Lower lobe of right lung (tissue), 2 donors: ENCODE measurements around the gene UBAC2. TPM values are rescaled to one million over a fixed set of nuclear protein-coding genes. Genes with fewer than 3 reads are reported as not detected.

Source experiments
- ATAC-seq, 2 donors: fragments of 200-7000 bp; cut with Tn5 transposase; one replicate each; pipeline ENCODE4 v1.9.1; 2020 to 2022; ENCODE audit warnings: mild to moderate bottlenecking in 2 of 2, moderate library complexity in 2 of 2
- DNase-seq: peaks from one replicate; pipeline ENCODE4 v3.0.0-alpha.2; 2020
- H3K27ac ChIP-seq: fragments of 200-600 bp; one replicate; pipeline ENCODE4 v1.8.0; 2022
- H3K27me3 ChIP-seq: fragments of 200-600 bp; one replicate; pipeline ENCODE4 v1.8.0; 2022; ENCODE audit warnings: low read depth
- H3K36me3 ChIP-seq: fragments of 200-600 bp; one replicate; pipeline ENCODE4 v1.8.0; 2022; ENCODE audit warnings: mild to moderate bottlenecking
- H3K4me1 ChIP-seq: fragments of 200-600 bp; one replicate; pipeline ENCODE4 v1.8.0; 2022
- H3K4me3 ChIP-seq: fragments of 200-600 bp; one replicate; pipeline ENCODE4 v1.8.0; 2022; ENCODE audit warnings: mild to moderate bottlenecking
- H3K9me3 ChIP-seq: fragments of 200-600 bp; one replicate; pipeline ENCODE4 v1.8.0; 2022
- intact Hi-C: fragments of 100-400 bp; cut with DNase I; formaldehyde crosslinking; loops from one replicate; pipeline ENCODE4 v1.11.0; 2022
- total RNA-seq: library from RNA; stranded (reverse); fragmentation: NEBNext Ultra II Directional; extraction: Animal tissue kit (Norgen Biotek cat#: 25700); gene quantifications from one replicate; pipeline ENCODE4 v1.2.1, GENCODE V29; 2021
- TF ChIP-seq, protein P1 (sequence below): fragments of 200-600 bp; IDR thresholded peaks from one replicate; pipeline ENCODE4 v1.8.0; 2022; ENCODE audit warnings: antibody characterized with exemption, mild to moderate bottlenecking
- donor health status: DM: no; HTN: yes; CAD: no; lungs with severe emphysema.

Gene UBAC2
- total RNA-seq, 1 donor from 2014 or later = 44.5 TPM

DNA sequence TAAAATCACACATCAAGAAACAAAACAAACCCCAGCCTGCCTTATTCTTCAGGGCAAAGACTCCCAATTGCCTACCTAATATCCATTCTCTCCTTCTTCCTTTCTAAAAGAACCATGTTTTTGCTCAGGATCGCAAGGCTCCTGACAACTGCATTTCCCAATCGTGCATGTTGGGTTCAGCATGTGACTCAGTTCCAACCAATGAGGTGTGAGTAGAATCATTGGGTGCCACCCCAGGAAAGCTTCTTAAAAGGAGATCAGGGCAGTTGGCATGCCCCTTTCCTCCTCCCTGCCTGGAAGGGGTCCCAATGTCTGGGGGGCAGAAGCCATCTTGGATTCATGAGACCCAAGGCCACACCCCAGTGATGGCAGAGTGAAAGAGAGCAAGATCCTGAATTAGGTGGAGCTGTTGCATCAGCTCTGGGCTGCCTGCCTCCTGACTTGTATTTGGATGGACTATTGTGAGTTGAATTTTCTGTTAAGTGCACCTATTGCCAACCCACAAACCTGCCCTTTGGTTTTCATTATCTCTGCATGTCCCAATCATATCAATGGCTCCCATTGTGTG lies 26.0 kb upstream of the UBAC2 start:
- peaks cover 5% of the 10 kb centered on the region for H3K4me1 ChIP-seq
- ATAC-seq = no peak

DNA sequence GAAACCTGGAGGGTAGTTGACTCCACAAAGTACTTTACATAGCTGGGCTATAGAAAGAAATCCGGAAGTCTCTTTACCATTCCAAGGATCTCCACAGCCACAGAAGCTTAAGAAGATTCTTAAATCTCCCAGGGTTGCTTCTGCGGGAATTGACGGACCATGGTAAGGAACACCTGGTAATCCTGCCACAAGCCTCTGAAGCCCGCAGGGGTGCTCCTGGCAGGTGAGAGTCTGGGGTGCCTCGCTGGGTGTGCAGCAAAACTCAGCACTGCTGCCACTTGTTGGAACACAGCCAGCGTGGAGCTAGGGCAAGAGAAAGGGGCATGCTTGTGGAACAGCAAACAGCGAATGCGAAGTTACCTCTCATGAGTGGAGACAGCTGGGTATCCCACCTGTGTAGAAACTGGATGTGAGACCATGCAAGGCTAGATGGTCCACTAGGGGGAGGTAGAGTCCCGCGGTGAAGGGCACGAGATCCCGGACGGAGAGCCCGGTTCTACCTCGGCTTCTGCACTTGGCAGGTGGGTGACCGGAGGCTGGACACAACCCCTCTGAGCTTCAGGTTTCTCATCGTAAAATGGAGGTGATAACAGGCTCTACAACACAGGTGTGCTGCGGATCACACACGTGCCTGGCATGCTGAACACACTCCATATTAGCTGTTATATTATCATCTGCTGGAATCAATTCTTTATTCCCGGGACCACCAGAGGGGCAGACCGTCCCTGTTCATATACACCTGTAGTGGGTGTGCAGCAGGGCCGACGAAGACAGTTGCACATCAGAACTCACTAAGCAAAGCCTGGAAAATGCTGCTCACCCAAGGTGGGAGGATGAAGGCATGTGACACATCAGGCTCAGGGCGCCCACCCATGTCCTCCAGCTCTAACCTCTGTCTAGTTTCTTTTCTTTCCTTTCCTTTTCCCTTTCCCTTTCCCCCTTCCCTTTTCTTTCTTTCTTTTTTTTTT lies 24.1 kb upstream of the UBAC2 start:
- Histone ChIP-seq H3K4me3 (no peak overlapping the region), H3K27ac (no peak overlapping the region), H3K36me3 (no peaks in the 10 kb centered on the region), H3K27me3 (peaks cover 17% of the 10 kb centered on the region), H3K9me3 (no peaks in the 10 kb centered on the region), H3K4me1 (peaks cover 5% of the 10 kb centered on the region)
- DNase-seq (peak; percentile 77), ATAC-seq (peak; percentile 95)
- intact Hi-C loops = no loop called here
- TF ChIP-seq, protein P1, sequence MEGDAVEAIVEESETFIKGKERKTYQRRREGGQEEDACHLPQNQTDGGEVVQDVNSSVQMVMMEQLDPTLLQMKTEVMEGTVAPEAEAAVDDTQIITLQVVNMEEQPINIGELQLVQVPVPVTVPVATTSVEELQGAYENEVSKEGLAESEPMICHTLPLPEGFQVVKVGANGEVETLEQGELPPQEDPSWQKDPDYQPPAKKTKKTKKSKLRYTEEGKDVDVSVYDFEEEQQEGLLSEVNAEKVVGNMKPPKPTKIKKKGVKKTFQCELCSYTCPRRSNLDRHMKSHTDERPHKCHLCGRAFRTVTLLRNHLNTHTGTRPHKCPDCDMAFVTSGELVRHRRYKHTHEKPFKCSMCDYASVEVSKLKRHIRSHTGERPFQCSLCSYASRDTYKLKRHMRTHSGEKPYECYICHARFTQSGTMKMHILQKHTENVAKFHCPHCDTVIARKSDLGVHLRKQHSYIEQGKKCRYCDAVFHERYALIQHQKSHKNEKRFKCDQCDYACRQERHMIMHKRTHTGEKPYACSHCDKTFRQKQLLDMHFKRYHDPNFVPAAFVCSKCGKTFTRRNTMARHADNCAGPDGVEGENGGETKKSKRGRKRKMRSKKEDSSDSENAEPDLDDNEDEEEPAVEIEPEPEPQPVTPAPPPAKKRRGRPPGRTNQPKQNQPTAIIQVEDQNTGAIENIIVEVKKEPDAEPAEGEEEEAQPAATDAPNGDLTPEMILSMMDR = peak; percentile 89

More for the DNA sequence above, 26.0 kb upstream of the UBAC2 start:
- no peak for DNase-seq
- no peaks in the 10 kb centered on the region for H3K36me3 ChIP-seq
- no peak overlapping the region for H3K27ac ChIP-seq
- intact Hi-C loops = no loop called here
- peaks cover 17% of the 10 kb centered on the region for H3K27me3 ChIP-seq
- H3K4me3 ChIP-seq = no peak overlapping the region
- TF ChIP-seq, protein P1 = no peak
- no peaks in the 10 kb centered on the region for H3K9me3 ChIP-seq

DNA sequence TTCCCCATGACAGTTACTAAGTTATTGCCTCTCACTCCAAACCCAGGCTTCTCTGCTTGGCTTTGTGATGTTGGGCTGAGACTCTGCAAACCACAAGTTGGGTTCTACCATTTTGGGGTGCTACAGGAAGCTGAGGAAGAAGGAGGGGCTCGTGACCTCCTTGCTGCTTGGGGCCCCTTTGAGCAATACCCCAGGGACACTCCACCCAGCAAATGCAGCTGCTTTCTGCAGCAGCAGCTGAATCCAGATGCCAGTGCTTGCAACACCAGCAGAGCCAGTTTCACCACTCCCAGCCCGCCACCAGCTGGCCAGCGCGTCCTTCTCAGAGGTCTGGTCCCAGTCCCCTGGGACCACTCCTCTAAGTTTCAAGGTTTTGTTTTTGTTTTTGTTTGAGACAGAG lies 22.0 kb upstream of the UBAC2 start:
- no peaks in the 10 kb centered on the region for H3K36me3 ChIP-seq
- H3K27me3 ChIP-seq = peaks cover 16% of the 10 kb centered on the region
- DNase-seq (no peak), ATAC-seq (no peak)
- no peak overlapping the region for H3K27ac ChIP-seq
- peaks cover 5% of the 10 kb centered on the region for H3K4me1 ChIP-seq
- intact Hi-C loops = no loop called here
- H3K9me3 ChIP-seq = no peaks in the 10 kb centered on the region
- TF ChIP-seq, protein P1 = no peak
- H3K4me3 ChIP-seq = no peak overlapping the region

DNA sequence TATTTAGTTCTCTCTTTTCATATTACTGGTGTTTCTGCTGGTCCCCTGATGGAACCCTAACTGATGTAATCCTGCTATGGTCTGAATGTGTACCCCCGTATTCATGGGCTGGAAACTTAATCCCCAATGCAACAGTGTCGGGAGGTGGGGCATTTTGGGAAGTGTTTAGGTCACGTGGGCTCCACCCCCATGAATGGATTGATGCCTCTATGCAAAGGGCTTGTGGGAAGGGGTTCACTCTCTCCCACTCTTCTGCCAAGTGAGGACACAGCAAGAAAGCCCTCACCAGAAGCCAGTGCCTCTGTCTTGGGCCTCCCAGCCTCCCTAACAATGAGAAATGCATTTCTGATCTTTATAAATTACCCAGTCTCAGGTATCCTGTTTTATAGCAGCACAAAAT lies 21.2 kb upstream of the UBAC2 start:
- H3K27me3 ChIP-seq = peaks cover 8% of the 10 kb centered on the region
- H3K4me3 ChIP-seq = no peak overlapping the region
- no peak overlapping the region for H3K27ac ChIP-seq
- intact Hi-C loops = no loop called here
- H3K4me1 ChIP-seq = peaks cover 5% of the 10 kb centered on the region
- DNase-seq = no peak
- H3K36me3 ChIP-seq = no peaks in the 10 kb centered on the region
- TF ChIP-seq, protein P1 = no peak
- H3K9me3 ChIP-seq = no peaks in the 10 kb centered on the region
- no peak for ATAC-seq

DNA sequence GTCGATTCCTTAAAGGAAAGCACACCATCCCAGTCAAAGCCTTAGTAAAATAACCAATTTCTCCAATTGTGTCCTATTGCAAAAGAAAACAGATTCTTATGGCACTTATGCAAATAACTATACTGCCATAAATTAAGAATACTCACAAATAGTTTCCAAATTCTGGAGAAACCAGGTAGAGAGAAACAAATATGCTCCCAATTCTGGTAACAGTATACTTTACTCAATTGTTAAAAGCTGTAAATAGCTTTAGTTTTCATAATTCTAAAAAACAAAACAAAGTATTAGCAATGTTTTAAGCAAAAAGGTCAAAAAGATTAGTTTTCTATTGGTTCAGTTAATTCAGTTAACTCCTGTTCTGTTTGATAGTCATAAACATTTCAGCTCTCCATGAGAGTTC lies 18.2 kb upstream of the UBAC2 start:
- H3K36me3 ChIP-seq = no peaks in the 10 kb centered on the region
- no peak overlapping the region for H3K27ac ChIP-seq
- no peaks in the 10 kb centered on the region for H3K27me3 ChIP-seq
- TF ChIP-seq, protein P1 = no peak
- intact Hi-C loops = no loop called here
- no peak for DNase-seq
- H3K4me3 ChIP-seq = no peak overlapping the region
- no peaks in the 10 kb centered on the region for H3K4me1 ChIP-seq
- H3K9me3 ChIP-seq = no peaks in the 10 kb centered on the region
- ATAC-seq = no peak
